ENCODE measurements around the gene SLC25A2.

The SLC25A2 gene

GRCh38 chr5:141313711-141314110, 9.9 kb upstream of the SLC25A2 start:
- DNase-seq (ENCODE audit: low spot score): no peak

GRCh38 chr5:141306630-141307029, 2.8 kb upstream of the SLC25A2 start:
- DNase-seq (ENCODE audit: low spot score): no peak

DNA sequence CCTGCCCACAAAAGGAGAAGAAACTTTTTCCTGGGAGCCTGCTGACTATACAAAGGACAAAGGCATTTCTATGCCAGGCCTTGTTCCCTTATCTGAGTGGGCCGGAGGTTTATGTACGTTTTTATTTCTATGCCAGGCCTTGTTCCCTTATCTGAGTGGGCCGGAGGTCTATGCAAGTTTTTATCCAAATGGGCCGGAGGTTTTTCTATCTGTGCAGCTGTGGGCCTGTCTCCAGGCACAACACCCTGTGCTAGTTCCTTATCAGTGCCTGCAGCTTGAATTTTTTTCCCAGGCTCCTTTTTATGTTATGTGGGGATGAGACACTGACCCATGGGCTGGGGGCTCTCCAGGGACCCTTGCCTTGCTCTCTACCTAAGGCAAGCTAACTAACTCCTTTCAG, 5.5 kb downstream of the SLC25A2 start:
- no peak for DNase-seq (ENCODE audit: low spot score)

GRCh38 chr5:141272906-141273305, 30.9 kb downstream of the SLC25A2 start:
- DNase-seq (ENCODE audit: low spot score): no peak

DNA sequence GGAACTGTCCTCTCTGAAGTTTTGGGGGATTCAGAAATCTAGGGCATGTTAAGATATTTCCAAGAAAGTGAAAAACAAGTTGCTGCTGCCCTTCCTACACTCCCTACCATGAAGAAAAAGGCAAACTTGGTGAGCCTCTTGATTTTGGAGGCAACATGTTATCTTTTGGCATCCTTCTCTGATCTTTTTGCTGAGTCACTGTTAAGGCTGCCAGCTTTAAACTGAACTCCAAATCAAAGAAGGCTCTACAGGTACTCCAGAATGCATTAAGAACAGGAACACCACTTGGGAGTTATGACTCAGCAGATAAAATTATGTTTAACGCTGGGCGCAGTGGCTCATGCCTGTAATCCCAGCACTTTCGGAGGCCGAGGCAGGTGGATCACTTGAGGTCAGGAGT, 34.7 kb downstream of the SLC25A2 start:
- DNase-seq (ENCODE audit: low spot score): no peak

GRCh38 chr5:141261238-141261546, 42.7 kb downstream of the SLC25A2 start:
- DNase-seq (ENCODE audit: low spot score): no peak

DNA sequence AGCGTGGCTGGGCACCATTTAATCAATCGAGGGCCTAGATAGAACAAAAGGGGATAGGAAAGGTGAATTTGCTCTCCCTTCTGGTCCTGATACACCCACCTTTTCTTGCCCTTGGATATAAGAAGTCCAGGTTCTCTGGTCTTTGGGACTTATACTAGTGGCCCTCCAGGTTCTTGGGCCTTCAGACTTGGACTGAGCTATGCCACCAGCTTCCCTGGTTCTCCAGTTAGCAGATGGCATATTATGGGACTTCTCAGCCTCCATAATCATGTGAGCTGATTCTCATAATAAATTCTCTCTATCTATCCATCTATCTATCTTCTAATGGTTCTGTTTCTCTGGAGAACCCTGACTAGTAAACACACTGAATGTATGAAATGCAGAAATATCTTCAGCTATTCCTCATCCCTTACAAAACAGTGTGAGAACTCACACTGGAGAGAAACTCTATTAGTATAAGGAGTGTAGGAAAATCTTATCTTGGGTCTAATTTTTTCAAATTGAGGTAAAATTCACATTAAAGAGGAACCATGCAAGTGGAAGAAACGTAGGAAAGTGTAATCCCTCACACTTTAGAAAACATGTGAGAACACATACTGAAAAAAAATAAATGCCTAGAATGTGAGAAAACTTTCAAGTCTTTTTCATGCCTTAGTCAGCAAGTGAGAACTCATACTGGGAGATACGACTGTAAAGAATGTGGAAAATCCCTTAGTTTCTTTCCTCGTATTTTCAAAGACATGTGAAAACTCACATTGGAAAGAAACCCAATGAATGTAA, 43.2 kb downstream of the SLC25A2 start:
- no peak for DNase-seq (ENCODE audit: low spot score)

DNA sequence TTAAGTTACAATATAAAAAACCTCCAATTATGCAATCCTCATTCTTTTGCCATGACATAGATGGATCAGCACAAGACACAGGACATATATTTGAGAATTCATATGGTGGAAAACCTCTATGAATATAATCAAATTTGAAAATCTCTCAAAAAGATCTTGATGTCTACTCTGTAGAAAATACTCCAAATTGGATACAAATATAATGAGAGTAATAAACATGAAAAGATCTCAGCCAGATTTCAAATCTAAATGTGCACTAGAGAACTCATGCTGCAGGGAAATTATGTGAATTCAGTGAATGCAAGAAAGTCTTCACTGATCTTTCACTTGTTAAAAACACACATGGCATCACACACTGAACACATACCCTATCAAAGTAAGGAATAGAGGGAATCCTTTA, 44.9 kb downstream of the SLC25A2 start:
- no peak for DNase-seq (ENCODE audit: low spot score)

DNA sequence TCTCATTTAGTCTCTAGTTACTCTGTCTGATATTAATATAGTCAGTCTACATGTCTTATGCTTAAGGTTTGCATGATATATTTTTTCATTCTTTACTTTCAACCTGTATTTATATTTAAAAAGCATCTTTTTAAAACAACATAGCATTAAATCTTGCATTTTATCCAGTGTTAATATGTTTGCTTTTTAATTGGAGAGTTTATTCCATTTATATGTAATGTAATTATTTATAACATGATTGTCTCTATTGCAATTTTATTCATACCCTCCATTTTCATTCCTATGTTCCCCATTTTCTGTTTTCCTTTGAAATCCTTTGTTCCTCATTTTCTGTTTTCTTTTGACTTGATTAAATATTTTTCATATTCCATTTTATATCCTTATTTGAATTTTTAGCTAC, 45.4 kb downstream of the SLC25A2 start:
- no peak for DNase-seq (ENCODE audit: low spot score)

Data from ecto neural progenitor cell (in vitro differentiated cells).